ENCODE results near the gene MRPL28. TPM values are rescaled to one million over a fixed set of nuclear protein-coding genes. Genes with fewer than 3 reads are reported as not detected.

The MRPL28 gene
- polyA plus RNA-seq, 3 donors = 58.9 to 70.6 (median 61.9) TPM

- no peak for DNase-seq (ENCODE audit: low read depth in 3 of 3, low spot score in 2 of 3)
Observed at GRCh38 chr16:322476-323143, 47.7 kb downstream of the MRPL28 start.

GRCh38 chr16:321532-321931 lies 48.8 kb downstream of the MRPL28 start:
- no peak for DNase-seq (ENCODE audit: low read depth in 3 of 3, low spot score in 2 of 3)

- DNase-seq (ENCODE audit: low read depth in 3 of 3, low spot score in 2 of 3) = no peak
Observed at GRCh38 chr16:320206-320605, 50.1 kb downstream of the MRPL28 start.

- DNase-seq (ENCODE audit: low read depth in 3 of 3, low spot score in 2 of 3) = no peak
Observed at GRCh38 chr16:318628-319027, 51.7 kb downstream of the MRPL28 start.

- DNase-seq (ENCODE audit: low read depth in 3 of 3, low spot score in 2 of 3) = no peak
Observed at GRCh38 chr16:317583-317982, 52.8 kb downstream of the MRPL28 start.

Other genes with a start within 250 kb of the MRPL28 start
- gene NPRL3, start 231.9 kb downstream of the MRPL28 start, polyA plus RNA-seq (ENCODE audit: insufficient read length in 3 of 3) = 10 to 100 TPM; 24.8 to 29.8 (median 24.9) TPM
- gene HBZ, start 217.9 kb downstream of the MRPL28 start, polyA plus RNA-seq (ENCODE audit: insufficient read length in 3 of 3) = 1 to 10 TPM in 2 of 3 donors, under 1 TPM in 1; 0.98 to 3.1 (median 1.1) TPM
- 1 to 10 TPM; 1.7 to 4.0 (median 3.5) TPM for gene HBM, start 204.6 kb downstream of the MRPL28 start, polyA plus RNA-seq (ENCODE audit: insufficient read length in 3 of 3)
- 100 to 1,000 TPM; 754 to 948 (median 905) TPM for gene HBA2, start 197.7 kb downstream of the MRPL28 start, polyA plus RNA-seq (ENCODE audit: insufficient read length in 3 of 3)
- 100 to 1,000 TPM; 505 to 589 (median 544) TPM for gene HBA1, start 193.9 kb downstream of the MRPL28 start, polyA plus RNA-seq (ENCODE audit: insufficient read length in 3 of 3)
- gene HBQ1, start 190.1 kb downstream of the MRPL28 start, polyA plus RNA-seq (ENCODE audit: insufficient read length in 3 of 3) = under 1 TPM; 0.31 to 0.67 (median 0.39) TPM
- gene LUC7L, start 141.1 kb downstream of the MRPL28 start, polyA plus RNA-seq (ENCODE audit: insufficient read length in 3 of 3) = 100 to 1,000 TPM; 103 to 129 (median 117) TPM
- 10 to 100 TPM; 64.6 to 77.8 (median 64.6) TPM for gene FAM234A, start 135.7 kb downstream of the MRPL28 start, polyA plus RNA-seq (ENCODE audit: insufficient read length in 3 of 3)
- gene RGS11, start 94.6 kb downstream of the MRPL28 start, polyA plus RNA-seq (ENCODE audit: insufficient read length in 3 of 3) = 1 to 10 TPM in 2 of 3 donors, under 1 TPM in 1; 0.44 to 1.1 (median 1.0) TPM
- 1 to 10 TPM; 1.5 to 2.6 (median 2.5) TPM for gene ARHGDIG, start 89.9 kb downstream of the MRPL28 start, polyA plus RNA-seq (ENCODE audit: insufficient read length in 3 of 3)
- gene PDIA2, start 87.4 kb downstream of the MRPL28 start, polyA plus RNA-seq (ENCODE audit: insufficient read length in 3 of 3) = 1 to 10 TPM in 2 of 3 donors, under 1 TPM in 1; 0.49 to 1.4 (median 1.1) TPM
- 10 to 100 TPM; 15.2 to 17.0 (median 15.5) TPM for gene AXIN1, start 17.8 kb downstream of the MRPL28 start, polyA plus RNA-seq (ENCODE audit: insufficient read length in 3 of 3)
- gene PGAP6, start 11.4 kb upstream of the MRPL28 start, polyA plus RNA-seq (ENCODE audit: insufficient read length in 3 of 3) = 10 to 100 TPM; 53.9 to 75.4 (median 66.1) TPM
- 100 to 1,000 TPM in 2 of 3 donors, 10 to 100 TPM in 1; 95.3 to 124 (median 109) TPM for gene NME4, start 26.7 kb upstream of the MRPL28 start, polyA plus RNA-seq (ENCODE audit: insufficient read length in 3 of 3)
- gene DECR2, start 31.3 kb upstream of the MRPL28 start, polyA plus RNA-seq (ENCODE audit: insufficient read length in 3 of 3) = 10 to 100 TPM; 15.7 to 28.3 (median 21.6) TPM
- 10 to 100 TPM; 65.2 to 95.2 (median 81.0) TPM for gene RAB11FIP3, start 55.1 kb upstream of the MRPL28 start, polyA plus RNA-seq (ENCODE audit: insufficient read length in 3 of 3)
- gene CAPN15, start 157.2 kb upstream of the MRPL28 start, polyA plus RNA-seq (ENCODE audit: insufficient read length in 3 of 3) = 10 to 100 TPM; 18.2 to 19.8 (median 18.2) TPM
- gene PRR35, start 189.9 kb upstream of the MRPL28 start, polyA plus RNA-seq (ENCODE audit: insufficient read length in 3 of 3) = 1 to 10 TPM; 7.4 to 8.6 (median 7.5) TPM
- gene NHLRC4, start 196.5 kb upstream of the MRPL28 start, polyA plus RNA-seq (ENCODE audit: insufficient read length in 3 of 3) = 1 to 10 TPM; 6.4 to 6.9 (median 6.6) TPM
- gene PIGQ, start 199.4 kb upstream of the MRPL28 start, polyA plus RNA-seq (ENCODE audit: insufficient read length in 3 of 3) = 10 to 100 TPM; 49.8 to 55.6 (median 50.4) TPM
- gene RAB40C, start 219.5 kb upstream of the MRPL28 start, polyA plus RNA-seq (ENCODE audit: insufficient read length in 3 of 3) = 10 to 100 TPM; 12.7 to 16.6 (median 14.4) TPM

Data from right renal cortex interstitium (tissue), 3 donors.